HL-60 (cell line): ENCODE measurements around the gene C1orf210.

Experiments
- DNase-seq, 2 experiments: peaks; one replicate each; pipeline ENCODE4 v3.0.0-alpha.2; 2010 to 2020; ENCODE audit warnings: low read depth in 1 of 2, low spot score in 1 of 2
- H3K27ac ChIP-seq: fragments of 250-450 bp; sonication (Bioruptor Pico); replicated peaks from 2 replicates; pipeline ENCODE4 v1.5.1; 2020; ENCODE audit warnings: mild to moderate bottlenecking, moderate library complexity
- H3K27me3 ChIP-seq: fragments of 250-450 bp; sonication (Bioruptor Pico); 2 replicates; pipeline ENCODE4 v1.5.1; 2021; ENCODE audit warnings: mild to moderate bottlenecking, moderate library complexity; ENCODE audit not compliant: insufficient read depth, poor library complexity, severe bottlenecking
- H3K4me3 ChIP-seq: replicated peaks from 2 replicates; pipeline ENCODE4 v1.5.1; 2011; ENCODE audit warnings: mild to moderate bottlenecking, control low read depth, low read length; ENCODE audit not compliant: insufficient read depth
- CTCF ChIP-seq: IDR thresholded peaks from one replicate; pipeline ENCODE4 v1.5.1; 2011; ENCODE audit warnings: low read length, control low read depth, inconsistent platforms; ENCODE audit not compliant: insufficient read depth
- GABPA ChIP-seq: IDR thresholded peaks from 2 replicates; pipeline ENCODE4 v1.6.1; 2012; ENCODE audit warnings: low read depth
- POLR2AphosphoS5 ChIP-seq: IDR thresholded peaks from 2 replicates; pipeline ENCODE4 v1.6.1; 2012; ENCODE audit warnings: low read depth
- SPI1 ChIP-seq: IDR thresholded peaks from 2 replicates; pipeline ENCODE4 v1.6.1; 2012; ENCODE audit warnings: low read depth, mild to moderate bottlenecking, borderline replicate concordance
- TF ChIP-seq, protein P1 (sequence below): IDR thresholded peaks from 2 replicates; pipeline ENCODE4 v1.6.1; 2012; ENCODE audit warnings: low read depth; ENCODE audit not compliant: insufficient replicate concordance

The C1orf210 gene

GRCh38 chr1:43232482-43232881 lies 52.9 kb downstream of the C1orf210 start:
- Histone ChIP-seq H3K27me3 (no peaks in the 10 kb centered on the region), H3K27ac (no peak overlapping the region), H3K4me3 (no peak overlapping the region)
- DNase-seq: no peak
- TF ChIP-seq GABPA: no peak
- TF ChIP-seq POLR2AphosphoS5: no peak
- TF ChIP-seq, protein P1, sequence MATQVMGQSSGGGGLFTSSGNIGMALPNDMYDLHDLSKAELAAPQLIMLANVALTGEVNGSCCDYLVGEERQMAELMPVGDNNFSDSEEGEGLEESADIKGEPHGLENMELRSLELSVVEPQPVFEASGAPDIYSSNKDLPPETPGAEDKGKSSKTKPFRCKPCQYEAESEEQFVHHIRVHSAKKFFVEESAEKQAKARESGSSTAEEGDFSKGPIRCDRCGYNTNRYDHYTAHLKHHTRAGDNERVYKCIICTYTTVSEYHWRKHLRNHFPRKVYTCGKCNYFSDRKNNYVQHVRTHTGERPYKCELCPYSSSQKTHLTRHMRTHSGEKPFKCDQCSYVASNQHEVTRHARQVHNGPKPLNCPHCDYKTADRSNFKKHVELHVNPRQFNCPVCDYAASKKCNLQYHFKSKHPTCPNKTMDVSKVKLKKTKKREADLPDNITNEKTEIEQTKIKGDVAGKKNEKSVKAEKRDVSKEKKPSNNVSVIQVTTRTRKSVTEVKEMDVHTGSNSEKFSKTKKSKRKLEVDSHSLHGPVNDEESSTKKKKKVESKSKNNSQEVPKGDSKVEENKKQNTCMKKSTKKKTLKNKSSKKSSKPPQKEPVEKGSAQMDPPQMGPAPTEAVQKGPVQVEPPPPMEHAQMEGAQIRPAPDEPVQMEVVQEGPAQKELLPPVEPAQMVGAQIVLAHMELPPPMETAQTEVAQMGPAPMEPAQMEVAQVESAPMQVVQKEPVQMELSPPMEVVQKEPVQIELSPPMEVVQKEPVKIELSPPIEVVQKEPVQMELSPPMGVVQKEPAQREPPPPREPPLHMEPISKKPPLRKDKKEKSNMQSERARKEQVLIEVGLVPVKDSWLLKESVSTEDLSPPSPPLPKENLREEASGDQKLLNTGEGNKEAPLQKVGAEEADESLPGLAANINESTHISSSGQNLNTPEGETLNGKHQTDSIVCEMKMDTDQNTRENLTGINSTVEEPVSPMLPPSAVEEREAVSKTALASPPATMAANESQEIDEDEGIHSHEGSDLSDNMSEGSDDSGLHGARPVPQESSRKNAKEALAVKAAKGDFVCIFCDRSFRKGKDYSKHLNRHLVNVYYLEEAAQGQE: no peak
- TF ChIP-seq SPI1: no peak
- no peak for TF ChIP-seq CTCF

GRCh38 chr1:43232074-43232473 lies 53.3 kb downstream of the C1orf210 start:
- no peak overlapping the region for H3K4me3 ChIP-seq
- TF ChIP-seq GABPA: no peak
- TF ChIP-seq SPI1: no peak
- no peak for TF ChIP-seq CTCF
- TF ChIP-seq, protein P1: no peak
- no peak for TF ChIP-seq POLR2AphosphoS5
- no peaks in the 10 kb centered on the region for H3K27me3 ChIP-seq
- DNase-seq: no peak
- no peak overlapping the region for H3K27ac ChIP-seq
